Sciatic nerve (tissue), 2 donors: ENCODE measurements around the gene C2orf72. TPM values are rescaled to one million over a fixed set of nuclear protein-coding genes. Genes with fewer than 3 reads are reported as not detected.
"Not testable (repeated sequence)": the region's sequence is repeated elsewhere in the genome, so short reads cannot be mapped to it uniquely, and the experiment has no call there.

ENCODE experiments used
- ATAC-seq: fragments of 200-7000 bp; cut with Tn5 transposase; one replicate; pipeline ENCODE4 v1.9.1; 2020; ENCODE audit warnings: mild to moderate bottlenecking, moderate library complexity
- DNase-seq: peaks from one replicate; pipeline ENCODE4 v3.0.0-alpha.2; 2020; ENCODE audit warnings: low spot score
- intact Hi-C: fragments of 100-400 bp; cut with DNase I; formaldehyde crosslinking; loops from one replicate; pipeline ENCODE4 v1.14.2; 2022
- total RNA-seq: library from RNA; stranded (reverse); fragmentation: NEBNext Ultra II Directional; extraction: Animal tissue kit (Norgen Biotek cat#: 25700); gene quantifications from one replicate; pipeline ENCODE4 v1.2.1, GENCODE V29; 2021
- donor health status: DM: no; HTN: no; CAD: no.
- donor health status: DM: no; HTN: no; CAD: no.

C2orf72 gene
- 2.7 TPM for total RNA-seq

DNA sequence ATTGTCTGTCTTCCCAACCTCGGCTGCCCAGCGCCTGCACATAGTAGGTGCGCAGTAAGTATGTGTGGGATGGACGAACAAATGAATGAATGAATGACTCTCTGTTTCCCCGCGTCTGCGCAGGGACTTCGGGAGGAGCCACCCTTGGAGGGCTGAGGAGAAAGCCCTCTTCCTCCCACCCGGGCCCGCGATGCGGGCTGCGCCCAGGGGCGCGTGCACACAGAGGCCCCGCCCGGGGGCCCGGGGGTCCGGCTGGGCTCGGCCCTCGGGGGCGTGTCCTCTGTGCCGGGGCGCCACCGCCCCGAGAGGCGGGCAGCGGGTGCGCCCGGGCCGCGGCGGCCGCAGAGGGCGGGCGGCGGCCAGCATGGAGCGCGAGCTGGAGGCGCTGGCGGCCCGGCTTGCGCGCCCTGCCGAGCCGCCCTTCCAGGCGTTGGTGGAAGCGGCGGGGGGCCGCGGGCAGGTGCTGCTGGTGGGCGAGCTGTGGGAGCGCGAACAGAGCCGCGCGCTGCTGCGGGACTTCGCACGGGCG, at the start of gene C2orf72:
Gene C2orf72, plus strand, starts transcription at position 322 of the 529 bp plus-strand sequence. Its CDS starts 43 bp downstream, at position 365.
- intact Hi-C loops: no loop called here
- DNase-seq (no peak), ATAC-seq (no peak)

- DNase-seq (no peak), ATAC-seq (no peak)
- intact Hi-C loops: loop anchor here (5.0 kb wide), 1 partner anchor 167 kb away; no protein-coding TSS in a partner anchor
These were observed 47.6 kb upstream of the C2orf72 start for GRCh38 chr2:230989731-230990130.

DNA sequence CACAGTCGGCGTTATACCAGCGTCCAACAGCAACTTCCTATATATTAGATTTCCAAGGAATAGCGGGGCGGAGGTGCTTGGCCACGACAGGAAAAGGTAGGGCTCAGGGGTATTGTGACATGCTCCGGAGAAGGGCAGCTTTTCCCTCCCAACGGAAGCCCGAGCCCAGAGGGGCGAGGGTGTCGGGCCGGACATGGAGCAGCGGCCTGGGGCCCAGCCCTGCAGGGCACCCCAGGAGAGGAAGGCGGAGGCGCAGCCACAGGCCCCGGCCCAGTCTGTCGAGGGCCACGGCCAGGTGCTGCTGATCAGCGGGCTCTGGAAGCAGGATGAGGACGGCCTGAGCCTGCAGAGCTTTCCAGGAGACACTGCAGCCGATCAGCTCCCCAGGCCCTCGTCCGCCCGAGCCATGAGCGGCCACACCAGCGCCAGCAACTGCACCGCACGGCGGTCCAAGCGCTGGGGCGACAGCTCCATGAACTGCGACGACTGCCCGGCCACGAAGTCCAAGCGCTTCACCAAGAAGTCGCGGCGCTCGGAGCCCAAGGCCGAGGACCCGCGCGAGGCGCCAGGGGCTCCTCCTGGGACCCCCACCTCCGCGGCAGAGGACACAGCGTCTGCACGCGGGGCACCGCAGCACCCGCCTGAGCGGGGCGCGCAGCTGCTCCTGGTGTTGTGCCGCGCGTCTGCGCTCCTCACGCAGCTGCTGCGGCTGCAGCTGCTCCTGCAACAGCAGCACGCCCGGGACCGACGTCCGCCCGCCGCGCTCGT, 47.0 kb upstream of the C2orf72 start:
- intact Hi-C loops: no loop called here
- DNase-seq (no peak), ATAC-seq (no peak)

- DNase-seq (no peak), ATAC-seq (no peak)
- intact Hi-C loops: no loop called here
These were observed 46.5 kb upstream of the C2orf72 start for GRCh38 chr2:230990899-230991150.

GRCh38 chr2:230991598-230991997, 45.7 kb upstream of the C2orf72 start:
- ATAC-seq (no peak), DNase-seq (no peak)
- intact Hi-C loops: no loop called here

- ATAC-seq (no peak), DNase-seq (no peak)
- intact Hi-C loops: no loop called here
These were observed 41.5 kb upstream of the C2orf72 start, which contains the start of gene SPATA3 for GRCh38 chr2:230995821-230996220. Gene SPATA3 (plus strand): TSS chr2:230996121. CDS start chr2:230996234, 113 bp downstream.

- intact Hi-C loops: no loop called here
- no peak for DNase-seq
- ATAC-seq: no peak
These were observed 40.7 kb upstream of the C2orf72 start for GRCh38 chr2:230996661-230997060.

GRCh38 chr2:230998882-230999281, 38.4 kb upstream of the C2orf72 start:
- ATAC-seq (no peak), DNase-seq (no peak)
- intact Hi-C loops: no loop called here

- intact Hi-C loops: no loop called here
- no peak for ATAC-seq
- DNase-seq: no peak
These were observed 37.8 kb upstream of the C2orf72 start for GRCh38 chr2:230999477-230999876.

DNA sequence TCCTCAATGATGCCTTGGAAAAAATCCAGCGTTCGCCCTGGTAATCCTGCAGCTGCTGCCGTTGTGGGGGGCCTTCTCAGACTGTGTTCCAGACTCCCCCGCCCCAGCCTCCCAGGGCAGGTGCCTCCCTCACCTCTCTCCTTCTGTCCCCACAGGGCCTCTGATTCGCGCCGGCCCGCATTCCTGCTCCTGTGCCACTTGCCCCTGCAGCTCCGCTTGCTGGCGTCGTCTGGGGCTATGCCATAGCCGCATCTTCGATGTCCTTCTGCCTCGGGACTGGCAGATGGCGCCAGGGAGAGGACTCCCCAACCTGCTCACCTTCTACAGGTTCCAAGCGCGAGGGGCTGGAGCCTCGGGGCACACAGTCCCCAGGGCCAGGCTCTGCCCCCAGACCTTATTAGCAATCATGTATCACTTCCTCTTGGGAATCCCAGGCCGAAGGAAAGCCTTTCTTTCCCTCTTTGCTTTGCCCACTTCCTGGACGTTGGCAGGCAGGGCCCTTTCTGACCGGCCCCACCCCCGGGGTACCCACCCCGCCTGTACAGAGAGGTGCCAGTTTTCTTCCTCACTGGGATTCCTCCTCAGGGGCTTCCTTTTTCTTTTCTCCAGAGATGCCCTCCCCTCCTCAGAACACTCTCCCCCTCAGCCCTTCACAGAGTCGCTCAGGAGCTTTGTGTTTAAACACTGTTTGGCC, 37.0 kb upstream of the C2orf72 start:
- ATAC-seq (no peak), DNase-seq (no peak)
- intact Hi-C loops: no loop called here

GRCh38 chr2:231001036-231001435, 36.3 kb upstream of the C2orf72 start:
- intact Hi-C loops: no loop called here
- ATAC-seq: no peak
- DNase-seq: no peak

- DNase-seq (no peak), ATAC-seq (no peak)
- intact Hi-C loops: no loop called here
These were observed 35.4 kb upstream of the C2orf72 start for GRCh38 chr2:231001921-231002320.

- DNase-seq: no peak
- ATAC-seq: no peak
- intact Hi-C loops: no loop called here
These were observed 34.7 kb upstream of the C2orf72 start for GRCh38 chr2:231002641-231003040.

GRCh38 chr2:231003186-231003585, 34.1 kb upstream of the C2orf72 start:
- DNase-seq (no peak), ATAC-seq (no peak)
- intact Hi-C loops: no loop called here

DNA sequence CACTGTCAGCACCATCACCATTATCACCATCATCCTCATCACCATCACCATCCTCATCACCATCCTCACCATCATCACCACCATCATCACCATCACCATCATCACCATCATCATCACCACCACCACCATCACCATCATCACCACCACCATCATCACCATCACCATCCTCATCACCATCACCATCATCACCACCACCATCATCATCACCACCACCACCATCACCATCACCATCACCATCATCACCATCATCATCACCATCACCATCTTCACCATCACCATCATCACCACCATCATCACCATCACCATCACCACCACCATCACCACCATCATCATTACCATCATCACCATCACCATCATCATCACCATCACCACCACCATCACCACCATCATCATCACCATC, 32.4 kb upstream of the C2orf72 start:
- ATAC-seq, DNase-seq, intact Hi-C loops: not testable (repeated sequence)

- DNase-seq (no peak), ATAC-seq (no peak)
- intact Hi-C loops: no loop called here
These were observed 29.8 kb upstream of the C2orf72 start for GRCh38 chr2:231007286-231008098.

DNA sequence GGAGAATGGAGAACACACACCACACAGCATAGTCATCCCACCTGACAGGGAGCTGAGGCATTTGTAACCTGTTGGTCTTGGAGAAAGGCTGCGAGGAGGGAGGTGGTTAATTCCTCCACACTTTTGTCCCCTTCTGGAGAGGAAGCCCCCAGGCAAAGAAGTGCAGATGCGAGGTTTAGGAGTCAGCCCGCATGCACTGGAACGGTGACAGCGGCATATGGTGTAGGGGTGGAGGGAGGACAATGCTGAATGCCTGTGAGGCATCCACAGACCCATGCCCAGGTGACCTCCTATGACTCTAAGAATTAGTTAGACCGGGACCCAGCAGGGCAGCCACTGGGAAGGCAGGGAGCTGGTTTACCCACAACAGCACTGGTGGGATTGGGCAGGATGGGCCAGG, 29.2 kb upstream of the C2orf72 start:
- DNase-seq: no peak
- intact Hi-C loops: no loop called here
- no peak for ATAC-seq

DNA sequence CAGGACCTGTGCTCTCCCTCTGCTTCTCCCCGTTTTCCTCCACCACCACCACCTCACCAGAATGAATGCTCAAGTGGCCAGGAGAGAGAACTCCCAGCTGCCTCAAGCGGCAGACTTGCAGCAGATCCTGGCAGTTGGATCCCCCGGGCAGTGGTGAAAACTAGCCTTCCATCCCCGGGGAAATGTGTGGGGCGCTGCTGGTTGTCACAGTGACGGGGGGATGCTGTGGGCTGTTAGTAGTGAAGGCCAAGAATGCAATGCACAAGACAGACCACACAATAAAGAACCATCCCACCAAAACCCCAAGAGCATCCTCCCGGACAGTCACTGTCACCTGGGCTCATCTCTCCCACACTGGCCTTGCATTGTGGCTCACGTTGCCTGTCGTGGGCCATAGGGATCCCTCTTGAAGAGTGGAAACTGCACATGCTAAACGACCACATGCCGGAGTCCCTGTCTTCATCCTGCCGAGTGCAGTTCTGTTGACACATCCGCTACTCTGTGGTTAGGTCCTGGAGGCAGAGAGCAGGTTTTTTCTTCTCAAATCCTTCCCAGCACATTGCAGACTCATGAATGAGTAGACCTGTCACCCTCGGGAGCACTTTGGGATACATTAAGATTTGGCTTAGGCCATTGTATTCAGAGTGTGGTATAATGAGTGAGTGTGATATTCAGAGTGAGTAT, 27.9 kb upstream of the C2orf72 start:
- intact Hi-C loops: no loop called here
- ATAC-seq: no peak
- DNase-seq: no peak

- ATAC-seq: no peak
- intact Hi-C loops: no loop called here
These were observed 27.1 kb upstream of the C2orf72 start for GRCh38 chr2:231010201-231010730.

More at GRCh38 chr2:231010201-231010730, 27.1 kb upstream of the C2orf72 start:
- DNase-seq: no peak
